Measurements from ENCODE around the gene DOK4. TPM values are rescaled to one million over a fixed set of nuclear protein-coding genes. Genes with fewer than 3 reads are reported as not detected.
"Not testable (repeated sequence)": the region's sequence is repeated elsewhere in the genome, so short reads cannot be mapped to it uniquely, and the experiment has no call there.

DOK4 gene
- total and polyA plus RNA-seq, 11 donors, result 5.9 to 14.8 (median 7.7) TPM

GRCh38 chr16:57500578-57501111 is 14.4 kb upstream of the DOK4 start:
- intact Hi-C loops (cut with DNase I), result no loop called here
- WGBS, 4 donors, result 50 to 53% (median 51%) methylated on average over 7 to 9 of the region's 9 CpGs
- Histone ChIP-seq H3K36me3 (no peaks in the 10 kb centered on the region), H3K4me1 (peaks cover 0 to 6% (median 0%) of the 10 kb centered on the region in 12 donors), H3K27ac (no peak overlapping the region), H3K9me3 (no peaks in the 10 kb centered on the region), H3K4me3 (no peak overlapping the region), H3K27me3 (no peaks in the 10 kb centered on the region)
- DNase-seq (peak in 2 of 5 donors; percentile 21 to 42), ATAC-seq (peak in 1 of 4 donors; percentile 29)
- TF ChIP-seq POLR2A (IDR thresholded peaks at IDR 0.05) (no peak), CTCF (IDR thresholded peaks at IDR 0.05) (no peak)

- not testable (repeated sequence) for H3K27me3 ChIP-seq
- peak in 1 of 5 donors; percentile 28 for DNase-seq
- 84 to 90% (median 87%) methylated on average over 11 of the region's 11 CpGs for WGBS, 4 donors
These were observed 13.6 kb upstream of the DOK4 start for GRCh38 chr16:57499941-57500340.

GRCh38 chr16:57498031-57498430 is 11.7 kb upstream of the DOK4 start:
- ATAC-seq (no peak), DNase-seq (peak in 1 of 5 donors; percentile 14)

More at GRCh38 chr16:57499941-57500340, 13.6 kb upstream of the DOK4 start:
- H3K9me3 ChIP-seq; H3K27ac ChIP-seq; H3K36me3 ChIP-seq; H3K4me1 ChIP-seq; H3K4me3 ChIP-seq; intact Hi-C loops (cut with DNase I); ATAC-seq: not testable (repeated sequence)

GRCh38 chr16:57497121-57497520 is 10.8 kb upstream of the DOK4 start:
- Histone ChIP-seq H3K9me3 (no peaks in the 10 kb centered on the region), H3K27ac (no peak overlapping the region), H3K36me3 (no peaks in the 10 kb centered on the region), H3K27me3 (no peaks in the 10 kb centered on the region), H3K4me1 (peaks cover 0 to 2% (median 0%) of the 10 kb centered on the region in 12 donors), H3K4me3 (no peak overlapping the region)
- no peak for ATAC-seq
- WGBS, 4 donors, result 79 to 94% (median 84%) methylated on average over 13 of the region's 13 CpGs
- TF ChIP-seq POLR2A (IDR thresholded peaks at IDR 0.05) (no peak), CTCF (IDR thresholded peaks at IDR 0.05) (no peak)
- intact Hi-C loops (cut with DNase I), result no loop called here
- peak in 2 of 5 donors; percentile 11 to 20 for DNase-seq

More at GRCh38 chr16:57498031-57498430, 11.7 kb upstream of the DOK4 start:
- H3K4me3 ChIP-seq, result no peak overlapping the region
- TF ChIP-seq POLR2A (IDR thresholded peaks at IDR 0.05), result no peak
- no peak for TF ChIP-seq CTCF (IDR thresholded peaks at IDR 0.05)
- intact Hi-C loops (cut with DNase I), result no loop called here
- H3K36me3 ChIP-seq, result no peaks in the 10 kb centered on the region
- H3K27ac ChIP-seq, result no peak overlapping the region
- H3K27me3 ChIP-seq, result no peaks in the 10 kb centered on the region
- peaks cover 0 to 2% (median 0%) of the 10 kb centered on the region in 12 donors for H3K4me1 ChIP-seq
- no peaks in the 10 kb centered on the region for H3K9me3 ChIP-seq
- 92 to 95% (median 95%) methylated on average over 4 of the region's 4 CpGs for WGBS, 4 donors

- ATAC-seq, result no peak
- Histone ChIP-seq H3K9me3 (no peaks in the 10 kb centered on the region), H3K36me3 (no peaks in the 10 kb centered on the region), H3K27ac (no peak overlapping the region), H3K4me3 (no peak overlapping the region), H3K27me3 (no peaks in the 10 kb centered on the region), H3K4me1 (no peaks in the 10 kb centered on the region)
- no peak for DNase-seq
- 88 to 96% (median 93%) methylated on average over 4 of the region's 4 CpGs for WGBS, 4 donors
- no peak for TF ChIP-seq POLR2A (IDR thresholded peaks at IDR 0.05)
- TF ChIP-seq CTCF (IDR thresholded peaks at IDR 0.05), result no peak
- intact Hi-C loops (cut with DNase I), result no loop called here
These were observed 7.5 kb upstream of the DOK4 start for GRCh38 chr16:57493767-57494166.

All from heart left ventricle (tissue), 16 donors.